IMR-90 (cell line): ENCODE measurements around the gene ZFP57. TPM values are rescaled to one million over a fixed set of nuclear protein-coding genes. Genes with fewer than 3 reads are reported as not detected.

Experiments
- ATAC-seq: fragments of 200-7000 bp; cut with Tn5 transposase; 2 replicates; pipeline ENCODE4 v1.9.1; 2020; ENCODE audit warnings: low read depth, mild to moderate bottlenecking, moderate library complexity
- BruUV-seq: library from RNA; stranded (reverse); fragments of 400-500 nt; replicated peaks from 2 replicates; lab custom pipeline; 2021; lab: Mats Ljungman, UMichigan
- CTCF ChIA-PET: fragments of 300-600 bp; formaldehyde crosslinking; extraction: SDS; loops from one replicate; lab custom pipeline; 2021; ENCODE audit warnings: antibody characterized with exemption; lab: Yijun Ruan, JAX
- POLR2A ChIA-PET: fragments of 300-600 bp; sonication (Branson Sonifier 250); formaldehyde crosslinking; loops from one replicate; lab custom pipeline; 2022; ENCODE audit warnings: antibody characterized with exemption; ENCODE audit not compliant: unreplicated experiment; lab: Charles Lee
- DNase-seq: peaks from one replicate; pipeline ENCODE4 v3.0.0; 2013
- H2AFZ ChIP-seq: replicated peaks from 2 replicates; pipeline ENCODE3; 2013; ENCODE audit warnings: low read length, mild to moderate bottlenecking; ENCODE audit not compliant: poor library complexity
- H2AK5ac ChIP-seq: 2 replicates; pipeline ENCODE4 v1.6.1; 2013; ENCODE audit warnings: low read depth, low read length, inconsistent platforms
- H2AK9ac ChIP-seq: replicated peaks from 2 replicates; pipeline ENCODE3; 2013; ENCODE audit warnings: mild to moderate bottlenecking, low read depth, low read length, moderate library complexity; ENCODE audit not compliant: poor library complexity
- H2BK120ac ChIP-seq: 2 replicates; pipeline ENCODE4 v1.6.1; 2013; ENCODE audit warnings: low read depth, low read length, inconsistent platforms
- H2BK15ac ChIP-seq: 3 replicates; pipeline ENCODE4 v1.6.1; 2013; ENCODE audit warnings: low read depth, low read length, inconsistent platforms
- H2BK20ac ChIP-seq: 2 replicates; pipeline ENCODE4 v1.6.1; 2013; ENCODE audit warnings: low read depth, mild to moderate bottlenecking, inconsistent platforms, low read length, moderate library complexity
- H2BK5ac ChIP-seq: 2 replicates; pipeline ENCODE4 v1.6.1; 2013; ENCODE audit warnings: mild to moderate bottlenecking, low read depth, low read length, inconsistent platforms; ENCODE audit not compliant: poor library complexity, severe bottlenecking
- H3K14ac ChIP-seq: replicated peaks from 2 replicates; pipeline ENCODE4 v1.6.1; 2013; ENCODE audit warnings: low read depth, low read length, inconsistent platforms
- H3K18ac ChIP-seq: 2 replicates; pipeline ENCODE4 v1.6.1; 2013; ENCODE audit warnings: low read depth, low read length, control low read depth
- H3K23ac ChIP-seq: 2 replicates; pipeline ENCODE4 v1.6.1; 2013; ENCODE audit warnings: low read depth, low read length, inconsistent platforms
- H3K27ac ChIP-seq: 2 replicates; pipeline ENCODE4 v1.5.1; 2013; ENCODE audit warnings: mild to moderate bottlenecking, control low read depth, low read length; ENCODE audit not compliant: insufficient read depth
- H3K27me3 ChIP-seq: 2 replicates; pipeline ENCODE4 v1.6.1; 2013; ENCODE audit warnings: low read length; ENCODE audit not compliant: control insufficient read depth, insufficient read depth
- H3K36me3 ChIP-seq: 2 replicates; pipeline ENCODE4 v1.6.1; 2013; ENCODE audit warnings: low read length, mixed read lengths; ENCODE audit not compliant: control insufficient read depth, insufficient read depth
- H3K4ac ChIP-seq: 2 replicates; pipeline ENCODE4 v1.6.1; 2013; ENCODE audit warnings: low read depth, low read length, inconsistent platforms
- H3K4me1 ChIP-seq: 2 replicates; pipeline ENCODE4 v1.6.1; 2013; ENCODE audit warnings: low read length, mixed read lengths; ENCODE audit not compliant: control insufficient read depth, insufficient read depth
- H3K4me2 ChIP-seq: 2 replicates; pipeline ENCODE4 v1.6.1; 2013; ENCODE audit warnings: low read depth, mild to moderate bottlenecking, control low read depth, low read length, moderate library complexity
- H3K4me3 ChIP-seq: 2 replicates; pipeline ENCODE4 v1.5.1; 2013; ENCODE audit warnings: low read depth, mild to moderate bottlenecking, control low read depth, low read length, moderate library complexity; ENCODE audit not compliant: insufficient read depth
- H3K56ac ChIP-seq: 2 replicates; pipeline ENCODE4 v1.6.1; 2013; ENCODE audit warnings: low read length, inconsistent platforms; ENCODE audit not compliant: insufficient read depth; ENCODE audit errors: extremely low read depth
- H3K79me1 ChIP-seq, 2 experiments: 2 replicates each; pipeline ENCODE4 v1.6.1; 2013; ENCODE audit warnings: low read length in 2 of 2, inconsistent platforms in 1 of 2, low read depth in 1 of 2
- H3K9ac ChIP-seq: 2 replicates; pipeline ENCODE4 v1.6.1; 2013; ENCODE audit warnings: low read depth, low read length, control low read depth
- H3K9me1 ChIP-seq: 2 replicates; pipeline ENCODE4 v1.6.1; 2013; ENCODE audit warnings: low read length, inconsistent platforms; ENCODE audit not compliant: insufficient read depth
- H3K9me3 ChIP-seq: 2 replicates; pipeline ENCODE4 v1.6.1; 2013; ENCODE audit warnings: low read length; ENCODE audit not compliant: control insufficient read depth, insufficient read depth
- H4K20me1 ChIP-seq: 2 replicates; pipeline ENCODE4 v1.6.1; 2013; ENCODE audit warnings: low read length, inconsistent platforms; ENCODE audit not compliant: insufficient read depth
- H4K5ac ChIP-seq: 2 replicates; pipeline ENCODE4 v1.6.1; 2013; ENCODE audit warnings: mild to moderate bottlenecking, low read depth, low read length, control low read depth
- H4K8ac ChIP-seq, 2 experiments: 2 replicates each; pipeline ENCODE4 v1.6.1; 2013; ENCODE audit warnings: low read depth in 2 of 2, low read length in 2 of 2, control low read depth in 1 of 2, inconsistent platforms in 1 of 2
- H4K91ac ChIP-seq: 2 replicates; pipeline ENCODE4 v1.6.1; 2013; ENCODE audit warnings: low read depth, low read length, inconsistent platforms; ENCODE audit not compliant: insufficient read depth
- CHD1 ChIP-seq: IDR thresholded peaks from 2 replicates; pipeline ENCODE4 v1.6.1; 2012; ENCODE audit warnings: low read depth, low read length, improper control_type of control experiment
- CTCF ChIP-seq: conservative IDR thresholded peaks from 2 replicates; pipeline ENCODE4 v1.5.1; 2012; ENCODE audit warnings: mild to moderate bottlenecking, low read depth, low read length, improper control_type of control experiment
- FOS ChIP-seq: fragments of 150-350 bp; IDR thresholded peaks from 2 replicates; pipeline ENCODE4 v1.6.1; 2016; ENCODE audit warnings: low read depth, low read length
- MAFK ChIP-seq: IDR thresholded peaks from 2 replicates; pipeline ENCODE4 v1.6.1; 2012; ENCODE audit warnings: low read depth, low read length, improper control_type of control experiment
- MAZ ChIP-seq: IDR thresholded peaks from 2 replicates; pipeline ENCODE4 v1.6.1; 2012; ENCODE audit warnings: low read depth, mild to moderate bottlenecking, low read length, improper control_type of control experiment, moderate library complexity, borderline replicate concordance
- MXI1 ChIP-seq: IDR thresholded peaks from 2 replicates; pipeline ENCODE4 v1.6.1; 2012; ENCODE audit warnings: low read depth, mild to moderate bottlenecking, low read length, moderate library complexity, borderline replicate concordance
- NFE2L2 ChIP-seq: fragments of 150-350 bp; IDR thresholded peaks from 2 replicates; pipeline ENCODE4 v1.6.1; 2016; ENCODE audit warnings: low read depth, mild to moderate bottlenecking, low read length
- POLR2A ChIP-seq: IDR thresholded peaks from 2 replicates; pipeline ENCODE4 v1.6.1; 2012; ENCODE audit warnings: mild to moderate bottlenecking, low read depth, low read length
- RAD21 ChIP-seq: IDR thresholded peaks from 2 replicates; pipeline ENCODE4 v1.6.1; 2012; ENCODE audit warnings: low read length, improper control_type of control experiment
- RFX5 ChIP-seq: IDR thresholded peaks from 2 replicates; pipeline ENCODE4 v1.8.0; 2012; ENCODE audit warnings: low read depth, mild to moderate bottlenecking, low read length, moderate library complexity
- WGBS, 2 experiments: methylation state at CpG; one replicate each; pipeline versions ENCODE4 v1.1.5 to v1.1.7; 2013; ENCODE audit warnings: missing lambda C conversion rate in 2 of 2; ENCODE audit not compliant: insufficient read length in 1 of 2; ENCODE audit errors: extremely low coverage in 2 of 2; 5-methylcytosine and 5-hydroxymethylcytosine counted together
- dilution Hi-C: fragments of 300-500 bp; cut with HindIII; formaldehyde crosslinking; loops from one replicate; pipeline ENCODE4 v1.14.3; 2018; ENCODE audit warnings: low sequenced_read_pairs; ENCODE audit not compliant: unreplicated experiment
- in situ Hi-C: fragments of 300-500 bp; cut with MboI; formaldehyde crosslinking; loops from 3 replicates; pipeline ENCODE4 v1.14.3; 2019; ENCODE audit warnings: low sequenced_read_pairs, inconsistent platforms, mixed read lengths
- intact Hi-C: fragments of 100-400 bp; cut with micrococcal nuclease; formaldehyde crosslinking; loops from 2 replicates; pipeline ENCODE4 v1.10.0; 2022
- polyA plus RNA-seq, 3 experiments: library from polyadenylated mRNA; depleted of rRNA; stranded (reverse); fragments of >200 nt; gene quantifications; 2 replicates each; pipeline ENCODE4 v1.2.3, GENCODE V29; 2012; ENCODE audit warnings: low replicate concordance in 1 of 3
- total RNA-seq: library from RNA; depleted of rRNA; stranded (reverse); fragments of >200 nt; gene quantifications from 2 replicates; pipeline ENCODE4 v1.2.3, GENCODE V29; 2012
- TF ChIP-seq, protein P1 (sequence below): fragments of 150-350 bp; IDR thresholded peaks from 2 replicates; pipeline ENCODE4 v1.6.1; 2016; ENCODE audit warnings: low read depth, mild to moderate bottlenecking, low read length, moderate library complexity, borderline replicate concordance

ZFP57 gene
- total and polyA plus RNA-seq, 2 of the 4 experiments (the other 2 are of a cell fraction): not detected

- Histone ChIP-seq H3K18ac (no peak overlapping the region), H4K91ac (no peak overlapping the region), H2AK9ac (no peak overlapping the region), H2AFZ (no peak overlapping the region), H3K9ac (no peak overlapping the region), H3K9me1 (no peaks in the 10 kb centered on the region), H2BK120ac (no peak overlapping the region), H3K23ac (no peak overlapping the region), H3K9me3 (no peaks in the 10 kb centered on the region), H3K4me2 (no peak overlapping the region), H3K4me1 (no peaks in the 10 kb centered on the region), H3K27ac (no peak overlapping the region), H2BK5ac (no peak overlapping the region), H3K56ac (no peak overlapping the region), H3K36me3 (no peaks in the 10 kb centered on the region), H3K79me1 (no peaks in the 10 kb centered on the region), H4K8ac (no peak overlapping the region), H3K27me3 (no peaks in the 10 kb centered on the region), H4K20me1 (no peaks in the 10 kb centered on the region), H3K4me3 (no peak overlapping the region), H2BK15ac (no peak overlapping the region), H3K4ac (no peak overlapping the region), H2AK5ac (no peak overlapping the region), H2BK20ac (no peak overlapping the region), H3K14ac (no peak overlapping the region), H4K5ac (no peak overlapping the region)
- ChIA-PET CTCF (interaction anchor here (0.6 to 1.4 kb wide), 4 partner anchors 23 to 27 kb away, joined by 3 to 4 read pairs (median 3); no protein-coding TSS in a partner anchor), POLR2A (no interaction called here)
- no peak; the same call in 1 of the 2 replicates for ATAC-seq
- TF ChIP-seq MAFK (no peak), RAD21 (no peak), RFX5 (no peak), CTCF (no peak), MAZ (no peak), CHD1 (no peak), NFE2L2 (no peak), POLR2A (no peak), MXI1 (no peak), FOS (no peak)
- TF ChIP-seq, protein P1, sequence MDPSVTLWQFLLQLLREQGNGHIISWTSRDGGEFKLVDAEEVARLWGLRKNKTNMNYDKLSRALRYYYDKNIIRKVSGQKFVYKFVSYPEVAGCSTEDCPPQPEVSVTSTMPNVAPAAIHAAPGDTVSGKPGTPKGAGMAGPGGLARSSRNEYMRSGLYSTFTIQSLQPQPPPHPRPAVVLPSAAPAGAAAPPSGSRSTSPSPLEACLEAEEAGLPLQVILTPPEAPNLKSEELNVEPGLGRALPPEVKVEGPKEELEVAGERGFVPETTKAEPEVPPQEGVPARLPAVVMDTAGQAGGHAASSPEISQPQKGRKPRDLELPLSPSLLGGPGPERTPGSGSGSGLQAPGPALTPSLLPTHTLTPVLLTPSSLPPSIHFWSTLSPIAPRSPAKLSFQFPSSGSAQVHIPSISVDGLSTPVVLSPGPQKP: no peak
- 0% methylated on average over 1 of the region's 2 CpGs; no CpG with 5 or more reads in 1 of the 2 experiments for WGBS, 2 experiments
- intact Hi-C loops: no loop called here
- DNase-seq: no peak
- dilution Hi-C loops: no loop called here
- in situ Hi-C loops: no loop called here
- BruUV-seq: no TSS peak
Measured at GRCh38 chr6:29676981-29677601, 3.9 kb downstream of the ZFP57 start.
